OCI-LY3 (cell line): ENCODE results near the gene NLGN2.

Experiments used
- H2AFZ ChIP-seq: fragments of 200-600, 300-600 bp; shearing (Covaris generic); 2 replicates; pipeline ENCODE4 v1.6.0; 2014; ENCODE audit warnings: antibody characterized with exemption, low read depth, low read length
- H3K27ac ChIP-seq: fragments of 200-600, 300-600 bp; sonication (generic); 2 replicates; pipeline ENCODE4 v1.5.1; 2014; ENCODE audit warnings: mild to moderate bottlenecking, low read length, moderate library complexity, mixed read lengths
- H3K27me3 ChIP-seq: fragments of 200-600, 300-600 bp; sonication (generic); 2 replicates; pipeline ENCODE4 v1.6.1; 2014; ENCODE audit warnings: low read depth, low read length, mixed read lengths
- H3K36me3 ChIP-seq: fragments of 200-600, 300-600 bp; sonication (generic); replicated peaks from 2 replicates; pipeline ENCODE3; 2014; ENCODE audit warnings: low read depth, low read length, mixed read lengths
- H3K4me1 ChIP-seq: fragments of 300-600, 200-600 bp; sonication (generic); 2 replicates; pipeline ENCODE4 v1.6.1; 2014; ENCODE audit warnings: low read length, mixed read lengths
- H3K4me2 ChIP-seq: fragments of 200-600, 300-600 bp; sonication (generic); 2 replicates; pipeline ENCODE4 v1.6.1; 2014; ENCODE audit warnings: low read length, mixed read lengths
- H3K4me3 ChIP-seq: fragments of 300-600, 200-600 bp; sonication (generic); 2 replicates; pipeline ENCODE4 v1.5.1; 2014; ENCODE audit warnings: antibody characterized with exemption, mild to moderate bottlenecking, low read length, moderate library complexity
- H3K79me2 ChIP-seq: fragments of 300-600, 200-600 bp; shearing (Covaris generic); 2 replicates; pipeline ENCODE4 v1.6.1; 2014; ENCODE audit warnings: mild to moderate bottlenecking, low read length, mixed read lengths
- H3K9ac ChIP-seq: fragments of 300-600, 200-600 bp; shearing (Covaris generic); 2 replicates; pipeline ENCODE4 v1.6.0; 2014; ENCODE audit warnings: mild to moderate bottlenecking, low read length, moderate library complexity
- H3K9me3 ChIP-seq: fragments of 200-600, 300-600 bp; shearing (Covaris generic); 2 replicates; pipeline ENCODE4 v1.6.1; 2014; ENCODE audit warnings: low read length, mixed read lengths; ENCODE audit not compliant: insufficient read depth
- H4K20me1 ChIP-seq: fragments of 200-600, 300-600 bp; sonication (generic); 2 replicates; pipeline ENCODE4 v1.6.1; 2016; ENCODE audit warnings: low read length, mixed read lengths; ENCODE audit not compliant: insufficient read depth
- CTCF ChIP-seq: fragments of 200-600, 300-600 bp; sonication (generic); IDR thresholded peaks from 2 replicates; pipeline ENCODE4 v1.5.1; 2014; ENCODE audit warnings: antibody characterized with exemption, low read length, low read depth
- EZH2phosphoT487 ChIP-seq: fragments of 200-600 bp; shearing (Covaris generic); IDR thresholded peaks from 2 replicates; pipeline ENCODE4 v1.6.1; 2018; ENCODE audit warnings: antibody characterized with exemption, mixed run types, low read depth

NLGN2 gene

GRCh38 chr17:7465597-7466275 is 58.1 kb downstream of the NLGN2 start:
- TF ChIP-seq CTCF (no peak), EZH2phosphoT487 (no peak)

GRCh38 chr17:7466318-7466638 is 58.6 kb downstream of the NLGN2 start:
- no peaks in the 10 kb centered on the region for H3K79me2 ChIP-seq
- H3K9me3 ChIP-seq = no peaks in the 10 kb centered on the region
- H3K27ac ChIP-seq = no peak overlapping the region
- no peaks in the 10 kb centered on the region for H3K36me3 ChIP-seq
- H3K4me3 ChIP-seq = no peak overlapping the region
- H3K9ac ChIP-seq = no peak overlapping the region
- no peaks in the 10 kb centered on the region for H3K4me1 ChIP-seq
- no peak overlapping the region for H3K4me2 ChIP-seq
- no peaks in the 10 kb centered on the region for H4K20me1 ChIP-seq
- no peaks in the 10 kb centered on the region for H3K27me3 ChIP-seq
- TF ChIP-seq CTCF (no peak), EZH2phosphoT487 (no peak)
- no peak overlapping the region for H2AFZ ChIP-seq

More at GRCh38 chr17:7465597-7466275, 58.1 kb downstream of the NLGN2 start:
- Histone ChIP-seq H3K4me3 (no peak overlapping the region), H3K4me2 (no peak overlapping the region), H3K9ac (no peak overlapping the region), H4K20me1 (no peaks in the 10 kb centered on the region), H2AFZ (no peak overlapping the region), H3K9me3 (no peaks in the 10 kb centered on the region), H3K79me2 (no peaks in the 10 kb centered on the region), H3K27ac (no peak overlapping the region), H3K4me1 (no peaks in the 10 kb centered on the region), H3K27me3 (no peaks in the 10 kb centered on the region), H3K36me3 (no peaks in the 10 kb centered on the region)

- no peak overlapping the region for H3K9ac ChIP-seq
- H3K4me1 ChIP-seq = no peaks in the 10 kb centered on the region
- no peaks in the 10 kb centered on the region for H3K9me3 ChIP-seq
- no peak overlapping the region for H3K4me3 ChIP-seq
- H2AFZ ChIP-seq = no peak overlapping the region
- H4K20me1 ChIP-seq = no peaks in the 10 kb centered on the region
- no peaks in the 10 kb centered on the region for H3K36me3 ChIP-seq
- no peaks in the 10 kb centered on the region for H3K27me3 ChIP-seq
- no peak for TF ChIP-seq CTCF
- TF ChIP-seq EZH2phosphoT487 = no peak
- no peak overlapping the region for H3K27ac ChIP-seq
- H3K4me2 ChIP-seq = no peak overlapping the region
- no peaks in the 10 kb centered on the region for H3K79me2 ChIP-seq
These were observed 59.1 kb downstream of the NLGN2 start for GRCh38 chr17:7466639-7467341.

GRCh38 chr17:7467498-7467897 is 59.9 kb downstream of the NLGN2 start:
- H3K27me3 ChIP-seq = no peaks in the 10 kb centered on the region
- no peaks in the 10 kb centered on the region for H3K36me3 ChIP-seq
- no peak overlapping the region for H3K4me3 ChIP-seq
- no peak overlapping the region for H3K4me2 ChIP-seq
- H3K9me3 ChIP-seq = no peaks in the 10 kb centered on the region
- H4K20me1 ChIP-seq = no peaks in the 10 kb centered on the region
- H3K79me2 ChIP-seq = no peaks in the 10 kb centered on the region
- H3K27ac ChIP-seq = no peak overlapping the region
- TF ChIP-seq EZH2phosphoT487 (no peak), CTCF (no peak)
- H2AFZ ChIP-seq = no peak overlapping the region
- no peak overlapping the region for H3K9ac ChIP-seq
- no peaks in the 10 kb centered on the region for H3K4me1 ChIP-seq
